ENCODE data around the gene NOX1. TPM values are rescaled to one million over a fixed set of nuclear protein-coding genes. Genes with fewer than 3 reads are reported as not detected.

Gene NOX1
- total and polyA plus RNA-seq, 2 of the 13 experiments (the other 11 are each of a cell fraction or from before 2014, with no cell fraction given), result 0.07 TPM; not detected in 1

DNA sequence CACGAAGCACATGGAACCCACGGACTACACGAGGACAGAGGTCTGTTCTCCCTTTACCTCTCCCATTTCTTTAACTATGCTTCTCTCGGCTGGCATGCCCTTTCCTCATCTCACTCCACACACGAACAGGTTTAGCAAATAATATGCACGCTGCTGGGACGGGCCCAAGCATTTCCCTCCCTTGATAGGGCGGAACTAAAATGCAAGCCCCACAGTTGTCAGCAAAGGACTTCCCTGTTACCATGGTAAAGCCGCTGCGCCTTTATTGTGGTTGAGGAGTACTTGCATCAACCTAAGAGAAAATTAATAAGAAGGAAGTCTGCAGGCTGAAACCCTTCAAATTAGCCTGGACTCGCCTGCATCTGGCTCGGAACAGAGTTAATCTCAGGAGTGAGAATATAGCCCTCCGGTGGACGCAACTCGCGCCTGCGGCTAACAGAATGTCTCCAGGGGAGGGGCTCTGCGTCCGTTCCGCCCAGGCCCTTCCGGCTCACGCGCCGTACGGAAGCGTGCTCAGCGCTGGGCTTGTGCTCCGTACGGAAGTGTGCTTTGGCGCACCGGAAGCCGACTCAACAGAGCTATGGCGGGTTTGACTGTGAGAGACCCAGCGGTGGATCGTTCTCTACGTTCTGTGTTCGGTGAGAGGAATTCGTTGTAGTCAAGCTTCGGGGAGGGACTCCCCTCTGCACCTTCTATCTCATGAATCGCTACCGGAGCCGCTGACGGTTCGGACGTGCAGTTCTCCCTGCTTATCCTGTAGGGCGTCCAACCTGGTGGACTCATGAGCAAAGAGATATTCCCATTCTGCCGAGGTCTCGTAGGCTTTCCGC is 54.1 kb downstream of the NOX1 start, which contains the start of gene CSTF2 (continued):
- TF ChIP-seq, protein P1, sequence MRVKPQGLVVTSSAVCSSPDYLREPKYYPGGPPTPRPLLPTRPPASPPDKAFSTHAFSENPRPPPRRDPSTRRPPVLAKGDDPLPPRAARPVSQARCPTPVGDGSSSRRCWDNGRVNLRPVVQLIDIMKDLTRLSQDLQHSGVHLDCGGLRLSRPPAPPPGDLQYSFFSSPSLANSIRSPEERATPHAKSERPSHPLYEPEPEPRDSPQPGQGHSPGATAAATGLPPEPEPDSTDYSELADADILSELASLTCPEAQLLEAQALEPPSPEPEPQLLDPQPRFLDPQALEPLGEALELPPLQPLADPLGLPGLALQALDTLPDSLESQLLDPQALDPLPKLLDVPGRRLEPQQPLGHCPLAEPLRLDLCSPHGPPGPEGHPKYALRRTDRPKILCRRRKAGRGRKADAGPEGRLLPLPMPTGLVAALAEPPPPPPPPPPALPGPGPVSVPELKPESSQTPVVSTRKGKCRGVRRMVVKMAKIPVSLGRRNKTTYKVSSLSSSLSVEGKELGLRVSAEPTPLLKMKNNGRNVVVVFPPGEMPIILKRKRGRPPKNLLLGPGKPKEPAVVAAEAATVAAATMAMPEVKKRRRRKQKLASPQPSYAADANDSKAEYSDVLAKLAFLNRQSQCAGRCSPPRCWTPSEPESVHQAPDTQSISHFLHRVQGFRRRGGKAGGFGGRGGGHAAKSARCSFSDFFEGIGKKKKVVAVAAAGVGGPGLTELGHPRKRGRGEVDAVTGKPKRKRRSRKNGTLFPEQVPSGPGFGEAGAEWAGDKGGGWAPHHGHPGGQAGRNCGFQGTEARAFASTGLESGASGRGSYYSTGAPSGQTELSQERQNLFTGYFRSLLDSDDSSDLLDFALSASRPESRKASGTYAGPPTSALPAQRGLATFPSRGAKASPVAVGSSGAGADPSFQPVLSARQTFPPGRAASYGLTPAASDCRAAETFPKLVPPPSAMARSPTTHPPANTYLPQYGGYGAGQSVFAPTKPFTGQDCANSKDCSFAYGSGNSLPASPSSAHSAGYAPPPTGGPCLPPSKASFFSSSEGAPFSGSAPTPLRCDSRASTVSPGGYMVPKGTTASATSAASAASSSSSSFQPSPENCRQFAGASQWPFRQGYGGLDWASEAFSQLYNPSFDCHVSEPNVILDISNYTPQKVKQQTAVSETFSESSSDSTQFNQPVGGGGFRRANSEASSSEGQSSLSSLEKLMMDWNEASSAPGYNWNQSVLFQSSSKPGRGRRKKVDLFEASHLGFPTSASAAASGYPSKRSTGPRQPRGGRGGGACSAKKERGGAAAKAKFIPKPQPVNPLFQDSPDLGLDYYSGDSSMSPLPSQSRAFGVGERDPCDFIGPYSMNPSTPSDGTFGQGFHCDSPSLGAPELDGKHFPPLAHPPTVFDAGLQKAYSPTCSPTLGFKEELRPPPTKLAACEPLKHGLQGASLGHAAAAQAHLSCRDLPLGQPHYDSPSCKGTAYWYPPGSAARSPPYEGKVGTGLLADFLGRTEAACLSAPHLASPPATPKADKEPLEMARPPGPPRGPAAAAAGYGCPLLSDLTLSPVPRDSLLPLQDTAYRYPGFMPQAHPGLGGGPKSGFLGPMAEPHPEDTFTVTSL (CRISPR knock-in tag; IDR thresholded peaks at IDR 0.05; ENCODE audit: borderline replicate concordance), result no peak
- no peak for TF ChIP-seq ZFP36L1 (CRISPR knock-in tag; IDR thresholded peaks at IDR 0.05)
- TF ChIP-seq MTF2 (CRISPR knock-in tag; IDR thresholded peaks at IDR 0.05; ENCODE audit: borderline replicate concordance), result no peak
- TF ChIP-seq GABPA (IDR thresholded peaks at IDR 0.05; ENCODE audit: low read depth, low read length), result peak; percentile 89
- peak; percentile 97 for TF ChIP-seq GABPA (CRISPR knock-in tag; IDR thresholded peaks at IDR 0.05; ENCODE audit: low read depth)
- TF ChIP-seq MTF1 (CRISPR knock-in tag; IDR thresholded peaks at IDR 0.05), result no peak
- TF ChIP-seq, protein P2, sequence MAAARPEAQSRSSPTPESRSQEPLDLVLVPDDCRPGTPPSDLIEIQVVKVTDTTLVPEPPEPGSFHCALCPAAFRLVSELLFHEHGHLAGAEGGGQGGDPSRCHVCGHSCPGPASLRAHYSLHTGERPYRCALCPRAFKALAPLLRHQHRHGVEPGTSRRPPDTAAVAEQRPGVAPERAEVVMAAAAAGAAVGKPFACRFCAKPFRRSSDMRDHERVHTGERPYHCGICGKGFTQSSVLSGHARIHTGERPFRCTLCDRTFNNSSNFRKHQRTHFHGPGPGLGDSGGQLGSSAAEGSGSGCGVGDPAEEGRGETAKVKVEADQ (CRISPR knock-in tag; IDR thresholded peaks at IDR 0.05; ENCODE audit: borderline replicate concordance), result no peak
- no peak for TF ChIP-seq ZNF230 (CRISPR knock-in tag; IDR thresholded peaks at IDR 0.05)
- no peak for TF ChIP-seq MIXL1 (CRISPR knock-in tag; IDR thresholded peaks at IDR 0.05)
- TF ChIP-seq NCOA5 (CRISPR knock-in tag; IDR thresholded peaks at IDR 0.05), result no peak
- TF ChIP-seq, protein P3, sequence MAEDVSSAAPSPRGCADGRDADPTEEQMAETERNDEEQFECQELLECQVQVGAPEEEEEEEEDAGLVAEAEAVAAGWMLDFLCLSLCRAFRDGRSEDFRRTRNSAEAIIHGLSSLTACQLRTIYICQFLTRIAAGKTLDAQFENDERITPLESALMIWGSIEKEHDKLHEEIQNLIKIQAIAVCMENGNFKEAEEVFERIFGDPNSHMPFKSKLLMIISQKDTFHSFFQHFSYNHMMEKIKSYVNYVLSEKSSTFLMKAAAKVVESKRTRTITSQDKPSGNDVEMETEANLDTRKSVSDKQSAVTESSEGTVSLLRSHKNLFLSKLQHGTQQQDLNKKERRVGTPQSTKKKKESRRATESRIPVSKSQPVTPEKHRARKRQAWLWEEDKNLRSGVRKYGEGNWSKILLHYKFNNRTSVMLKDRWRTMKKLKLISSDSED (CRISPR knock-in tag; IDR thresholded peaks at IDR 0.05), result no peak
- TF ChIP-seq, protein P4, sequence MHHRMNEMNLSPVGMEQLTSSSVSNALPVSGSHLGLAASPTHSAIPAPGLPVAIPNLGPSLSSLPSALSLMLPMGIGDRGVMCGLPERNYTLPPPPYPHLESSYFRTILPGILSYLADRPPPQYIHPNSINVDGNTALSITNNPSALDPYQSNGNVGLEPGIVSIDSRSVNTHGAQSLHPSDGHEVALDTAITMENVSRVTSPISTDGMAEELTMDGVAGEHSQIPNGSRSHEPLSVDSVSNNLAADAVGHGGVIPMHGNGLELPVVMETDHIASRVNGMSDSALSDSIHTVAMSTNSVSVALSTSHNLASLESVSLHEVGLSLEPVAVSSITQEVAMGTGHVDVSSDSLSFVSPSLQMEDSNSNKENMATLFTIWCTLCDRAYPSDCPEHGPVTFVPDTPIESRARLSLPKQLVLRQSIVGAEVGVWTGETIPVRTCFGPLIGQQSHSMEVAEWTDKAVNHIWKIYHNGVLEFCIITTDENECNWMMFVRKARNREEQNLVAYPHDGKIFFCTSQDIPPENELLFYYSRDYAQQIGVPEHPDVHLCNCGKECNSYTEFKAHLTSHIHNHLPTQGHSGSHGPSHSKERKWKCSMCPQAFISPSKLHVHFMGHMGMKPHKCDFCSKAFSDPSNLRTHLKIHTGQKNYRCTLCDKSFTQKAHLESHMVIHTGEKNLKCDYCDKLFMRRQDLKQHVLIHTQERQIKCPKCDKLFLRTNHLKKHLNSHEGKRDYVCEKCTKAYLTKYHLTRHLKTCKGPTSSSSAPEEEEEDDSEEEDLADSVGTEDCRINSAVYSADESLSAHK (CRISPR knock-in tag; IDR thresholded peaks at IDR 0.05; ENCODE audit: borderline replicate concordance), result no peak
- TF ChIP-seq, protein P5, sequence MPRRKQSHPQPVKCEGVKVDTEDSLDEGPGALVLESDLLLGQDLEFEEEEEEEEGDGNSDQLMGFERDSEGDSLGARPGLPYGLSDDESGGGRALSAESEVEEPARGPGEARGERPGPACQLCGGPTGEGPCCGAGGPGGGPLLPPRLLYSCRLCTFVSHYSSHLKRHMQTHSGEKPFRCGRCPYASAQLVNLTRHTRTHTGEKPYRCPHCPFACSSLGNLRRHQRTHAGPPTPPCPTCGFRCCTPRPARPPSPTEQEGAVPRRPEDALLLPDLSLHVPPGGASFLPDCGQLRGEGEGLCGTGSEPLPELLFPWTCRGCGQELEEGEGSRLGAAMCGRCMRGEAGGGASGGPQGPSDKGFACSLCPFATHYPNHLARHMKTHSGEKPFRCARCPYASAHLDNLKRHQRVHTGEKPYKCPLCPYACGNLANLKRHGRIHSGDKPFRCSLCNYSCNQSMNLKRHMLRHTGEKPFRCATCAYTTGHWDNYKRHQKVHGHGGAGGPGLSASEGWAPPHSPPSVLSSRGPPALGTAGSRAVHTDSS (CRISPR knock-in tag; conservative IDR thresholded peaks at IDR 0.05), result no peak
- TF ChIP-seq ZNF720 (CRISPR knock-in tag; IDR thresholded peaks at IDR 0.05), result no peak
- TF ChIP-seq, protein P6, sequence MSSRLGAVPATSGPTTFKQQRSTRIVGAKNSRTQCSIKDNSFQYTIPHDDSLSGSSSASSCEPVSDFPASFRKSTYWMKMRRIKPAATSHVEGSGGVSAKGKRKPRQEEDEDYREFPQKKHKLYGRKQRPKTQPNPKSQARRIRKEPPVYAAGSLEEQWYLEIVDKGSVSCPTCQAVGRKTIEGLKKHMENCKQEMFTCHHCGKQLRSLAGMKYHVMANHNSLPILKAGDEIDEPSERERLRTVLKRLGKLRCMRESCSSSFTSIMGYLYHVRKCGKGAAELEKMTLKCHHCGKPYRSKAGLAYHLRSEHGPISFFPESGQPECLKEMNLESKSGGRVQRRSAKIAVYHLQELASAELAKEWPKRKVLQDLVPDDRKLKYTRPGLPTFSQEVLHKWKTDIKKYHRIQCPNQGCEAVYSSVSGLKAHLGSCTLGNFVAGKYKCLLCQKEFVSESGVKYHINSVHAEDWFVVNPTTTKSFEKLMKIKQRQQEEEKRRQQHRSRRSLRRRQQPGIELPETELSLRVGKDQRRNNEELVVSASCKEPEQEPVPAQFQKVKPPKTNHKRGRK (CRISPR knock-in tag; IDR thresholded peaks at IDR 0.05), result no peak
